ENCODE measurements around the gene UBFD1. TPM values are rescaled to one million over a fixed set of nuclear protein-coding genes. Genes with fewer than 3 reads are reported as not detected.
"Not testable (repeated sequence)": the region's sequence is repeated elsewhere in the genome, so short reads cannot be mapped to it uniquely, and the experiment has no call there.

Gene UBFD1
- total RNA-seq, 3 donors from 2014 or later (not counting 1 experiment from before 2014, with no cell fraction given), result 51.4 to 65.8 (median 63.6) TPM

- no peaks in the 10 kb centered on the region for H3K9me3 ChIP-seq (ENCODE audit: control insufficient read depth, insufficient read depth, low read length)
- H3K36me3 ChIP-seq (ENCODE audit: control insufficient read depth, insufficient read depth, low read length), result peaks cover 29% of the 10 kb centered on the region
- no peak overlapping the region for H3K4me3 Mint-ChIP-seq
- H3K27ac Mint-ChIP-seq, result no peak overlapping the region
- no peaks in the 10 kb centered on the region for H3K36me3 Mint-ChIP-seq
- no peak for ATAC-seq
- H3K27me3 Mint-ChIP-seq (ENCODE audit: low read depth in 2 of 2), result no peaks in the 10 kb centered on the region
- no peaks in the 10 kb centered on the region for H3K9me3 Mint-ChIP-seq
- H3K27me3 ChIP-seq (ENCODE audit: control insufficient read depth, insufficient read depth, low read length), result no peaks in the 10 kb centered on the region
- H3K27ac ChIP-seq (ENCODE audit: low read length), result no peak overlapping the region
- no peak for DNase-seq
- intact Hi-C loops (cut with micrococcal nuclease), result no loop called here
- WGBS (ENCODE audit: insufficient coverage), result 100% methylated on average over 1 of the region's 1 CpG
- no peaks in the 10 kb centered on the region for H3K4me1 ChIP-seq (ENCODE audit: control insufficient read depth, insufficient read depth, low read length)
- H3K4me1 Mint-ChIP-seq, result no peaks in the 10 kb centered on the region
- H3K4me3 ChIP-seq (ENCODE audit: low read length), result no peak overlapping the region
- no peak for TF ChIP-seq CTCF (IDR thresholded peaks at IDR 0.05)
These were observed 18.6 kb upstream of the UBFD1 start for GRCh38 chr16:23538919-23539278.

GRCh38 chr16:23539984-23540816 lies 17.3 kb upstream of the UBFD1 start:
- DNase-seq, result no peak
- H3K4me3 Mint-ChIP-seq, result no peak overlapping the region
- Histone ChIP-seq H3K27ac (ENCODE audit: low read length) (no peak overlapping the region), H3K9me3 (ENCODE audit: control insufficient read depth, insufficient read depth, low read length) (no peaks in the 10 kb centered on the region), H3K4me3 (ENCODE audit: low read length) (no peak overlapping the region), H3K27me3 (ENCODE audit: control insufficient read depth, insufficient read depth, low read length) (no peaks in the 10 kb centered on the region), H3K4me1 (ENCODE audit: control insufficient read depth, insufficient read depth, low read length) (no peaks in the 10 kb centered on the region), H3K36me3 (ENCODE audit: control insufficient read depth, insufficient read depth, low read length) (peaks cover 26% of the 10 kb centered on the region)
- ATAC-seq, result no peak
- no peak overlapping the region for H3K27ac Mint-ChIP-seq
- intact Hi-C loops (cut with micrococcal nuclease), result no loop called here
- no peaks in the 10 kb centered on the region for H3K27me3 Mint-ChIP-seq (ENCODE audit: low read depth in 2 of 2)
- WGBS (ENCODE audit: insufficient coverage), result 96% methylated on average over 9 of the region's 11 CpGs
- H3K36me3 Mint-ChIP-seq, result no peaks in the 10 kb centered on the region
- H3K4me1 Mint-ChIP-seq, result no peaks in the 10 kb centered on the region
- no peaks in the 10 kb centered on the region for H3K9me3 Mint-ChIP-seq
- no peak for TF ChIP-seq CTCF (IDR thresholded peaks at IDR 0.05)

GRCh38 chr16:23540817-23541178 lies 16.7 kb upstream of the UBFD1 start:
- WGBS (ENCODE audit: insufficient coverage), result 93% methylated on average over 2 of the region's 3 CpGs
- H3K27me3 Mint-ChIP-seq (ENCODE audit: low read depth in 2 of 2); ATAC-seq; H3K27ac ChIP-seq (ENCODE audit: low read length); intact Hi-C loops (cut with micrococcal nuclease); H3K27ac Mint-ChIP-seq; H3K9me3 ChIP-seq (ENCODE audit: control insufficient read depth, insufficient read depth, low read length); H3K4me1 Mint-ChIP-seq; H3K4me3 ChIP-seq (ENCODE audit: low read length); H3K27me3 ChIP-seq (ENCODE audit: control insufficient read depth, insufficient read depth, low read length); H3K4me1 ChIP-seq (ENCODE audit: control insufficient read depth, insufficient read depth, low read length); H3K9me3 Mint-ChIP-seq; H3K4me3 Mint-ChIP-seq; H3K36me3 Mint-ChIP-seq; DNase-seq: not testable (repeated sequence)
- peaks cover 25% of the 10 kb centered on the region for H3K36me3 ChIP-seq (ENCODE audit: control insufficient read depth, insufficient read depth, low read length)

- TF ChIP-seq CTCF (IDR thresholded peaks at IDR 0.05), result no peak
- H3K4me3 Mint-ChIP-seq, result no peak overlapping the region
- intact Hi-C loops (cut with micrococcal nuclease), result no loop called here
- H3K36me3 Mint-ChIP-seq, result peaks cover 6% of the 10 kb centered on the region
- Histone ChIP-seq H3K27ac (ENCODE audit: low read length) (no peak overlapping the region), H3K9me3 (ENCODE audit: control insufficient read depth, insufficient read depth, low read length) (no peaks in the 10 kb centered on the region), H3K4me1 (ENCODE audit: control insufficient read depth, insufficient read depth, low read length) (no peaks in the 10 kb centered on the region), H3K36me3 (ENCODE audit: control insufficient read depth, insufficient read depth, low read length) (peaks cover 45% of the 10 kb centered on the region), H3K27me3 (ENCODE audit: control insufficient read depth, insufficient read depth, low read length) (no peaks in the 10 kb centered on the region), H3K4me3 (ENCODE audit: low read length) (no peak overlapping the region)
- no peaks in the 10 kb centered on the region for H3K4me1 Mint-ChIP-seq
- WGBS (ENCODE audit: insufficient coverage), result 97% methylated on average over 14 of the region's 14 CpGs
- H3K27me3 Mint-ChIP-seq (ENCODE audit: low read depth in 2 of 2), result no peaks in the 10 kb centered on the region
- no peak overlapping the region for H3K27ac Mint-ChIP-seq
- no peak for DNase-seq
- H3K9me3 Mint-ChIP-seq, result no peaks in the 10 kb centered on the region
- no peak for ATAC-seq
These were observed 13.1 kb upstream of the UBFD1 start for GRCh38 chr16:23544436-23544835.

Data from natural killer cell (primary cell).